Astrocyte (in vitro differentiated cells and primary cell): ENCODE results near the gene ARID3B. TPM values are rescaled to one million over a fixed set of nuclear protein-coding genes. Genes with fewer than 3 reads are reported as not detected.
"Not testable (repeated sequence)": the region's sequence is repeated elsewhere in the genome, so short reads cannot be mapped to it uniquely, and the experiment has no call there.

Source experiments
- DNase-seq: peaks from one replicate; pipeline ENCODE4 v3.0.0-alpha.2; 2010; ENCODE audit warnings: low read depth
- FAIRE-seq: peaks from 2 replicates; lab custom pipeline; 2011; peaks lifted over from hg19 to GRCh38; lab: Jason Lieb, UNC
- H2AFZ ChIP-seq: 2 replicates; pipeline ENCODE4 v1.6.0; 2012; ENCODE audit warnings: low read depth, low read length, inconsistent platforms
- H3K27ac ChIP-seq: 2 replicates; pipeline ENCODE4 v1.5.1; 2011; ENCODE audit warnings: low read depth, low read length, inconsistent platforms
- H3K27me3 ChIP-seq: 2 replicates; pipeline ENCODE4 v1.6.0; 2011; ENCODE audit warnings: low read length, inconsistent platforms; ENCODE audit not compliant: insufficient read depth
- H3K36me3 ChIP-seq: 2 replicates; pipeline ENCODE4 v1.5.1; 2011; ENCODE audit warnings: low read length, inconsistent platforms; ENCODE audit not compliant: insufficient read depth
- H3K4me1 ChIP-seq: 2 replicates; pipeline ENCODE4 v1.5.1; 2011; ENCODE audit warnings: low read length, inconsistent platforms; ENCODE audit not compliant: insufficient read depth
- H3K4me2 ChIP-seq: 2 replicates; pipeline ENCODE4 v1.6.0; 2012; ENCODE audit warnings: low read length, inconsistent platforms
- H3K4me3 ChIP-seq: 2 replicates; pipeline ENCODE4 v1.5.1; 2011; ENCODE audit warnings: low read depth, mild to moderate bottlenecking, low read length, inconsistent platforms; ENCODE audit not compliant: insufficient read depth
- H3K79me2 ChIP-seq: 2 replicates; pipeline ENCODE4 v1.6.0; 2012; ENCODE audit warnings: mild to moderate bottlenecking, low read length, inconsistent platforms; ENCODE audit not compliant: insufficient read depth
- H3K9ac ChIP-seq: 2 replicates; pipeline ENCODE4 v1.6.0; 2012; ENCODE audit warnings: mild to moderate bottlenecking, low read length, inconsistent platforms
- H3K9me3 ChIP-seq: 2 replicates; pipeline ENCODE4 v1.5.1; 2012; ENCODE audit warnings: low read depth, mild to moderate bottlenecking, low read length, inconsistent platforms; ENCODE audit not compliant: insufficient read depth
- H4K20me1 ChIP-seq: 2 replicates; pipeline ENCODE4 v1.6.0; 2012; ENCODE audit warnings: low read length, inconsistent platforms; ENCODE audit not compliant: insufficient read depth
- H3K27ac Mint-ChIP-seq: one replicate; pipeline ENCODE4 v1.8.0; 2021; ENCODE audit warnings: mild to moderate bottlenecking, mixed read lengths; ENCODE audit not compliant: unreplicated experiment
- H3K27me3 Mint-ChIP-seq: one replicate; pipeline ENCODE4 v1.8.0; 2021; ENCODE audit warnings: low read depth, mixed read lengths; ENCODE audit not compliant: unreplicated experiment
- H3K36me3 Mint-ChIP-seq: one replicate; pipeline ENCODE4 v1.8.0; 2021; ENCODE audit warnings: low read depth, mixed read lengths; ENCODE audit not compliant: unreplicated experiment
- H3K4me1 Mint-ChIP-seq: one replicate; pipeline ENCODE4 v1.8.0; 2021; ENCODE audit warnings: low read depth, mixed read lengths; ENCODE audit not compliant: unreplicated experiment
- H3K4me3 Mint-ChIP-seq: one replicate; pipeline ENCODE4 v1.8.0; 2021; ENCODE audit warnings: mild to moderate bottlenecking, moderate library complexity, mixed read lengths; ENCODE audit not compliant: unreplicated experiment
- H3K9me3 Mint-ChIP-seq: one replicate; pipeline ENCODE4 v1.8.0; 2021; ENCODE audit warnings: mild to moderate bottlenecking, mixed read lengths; ENCODE audit not compliant: unreplicated experiment
- EZH2 ChIP-seq: IDR thresholded peaks from 2 replicates; pipeline ENCODE4 v1.6.1; 2012; ENCODE audit warnings: mild to moderate bottlenecking, low read length, inconsistent platforms; ENCODE audit not compliant: insufficient read depth
- total RNA-seq: library from RNA; stranded (reverse); gene quantifications from 2 replicates; pipeline ENCODE4 v1.2.1, GENCODE V29; 2021
- TF ChIP-seq, protein P1 (sequence below): IDR thresholded peaks from 2 replicates; pipeline ENCODE4 v1.5.1; 2011; ENCODE audit warnings: low read depth, mild to moderate bottlenecking, inconsistent platforms, low read length, moderate library complexity; ENCODE audit not compliant: insufficient read depth

The ARID3B gene
- total RNA-seq, 1 donor from 2014 or later: 18.5 TPM

DNA sequence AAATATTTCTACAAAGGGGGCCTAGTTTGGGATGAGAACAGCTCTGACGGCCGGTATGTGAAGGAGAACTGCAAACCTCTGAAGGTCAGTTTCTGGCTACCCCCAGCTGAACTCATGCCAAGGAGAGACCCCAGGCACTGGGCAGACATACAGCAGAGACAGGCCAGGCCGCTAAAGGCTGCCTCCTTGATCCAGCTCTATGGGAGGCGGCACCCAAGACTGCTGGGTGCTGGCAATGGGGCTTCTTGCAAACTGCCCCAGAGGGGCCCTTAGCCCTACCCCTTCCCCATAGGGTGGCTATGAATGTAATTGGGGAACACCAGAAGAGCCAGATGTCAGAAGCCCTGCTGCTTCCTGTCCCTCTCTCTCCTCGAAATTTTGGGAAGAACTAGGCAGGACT is 87.9 kb downstream of the ARID3B start:
- Histone ChIP-seq H2AFZ (no peak overlapping the region), H3K27me3 (no peaks in the 10 kb centered on the region), H3K4me1 (no peaks in the 10 kb centered on the region), H3K4me2 (no peak overlapping the region), H3K79me2 (peaks cover 7% of the 10 kb centered on the region), H3K36me3 (peaks cover 52% of the 10 kb centered on the region), H3K9me3 (no peaks in the 10 kb centered on the region), H4K20me1 (peaks cover 91% of the 10 kb centered on the region), H3K9ac (no peak overlapping the region), H3K4me3 (no peak overlapping the region), H3K27ac (no peak overlapping the region)
- Mint-ChIP-seq H3K27me3 (no peaks in the 10 kb centered on the region), H3K4me1 (no peaks in the 10 kb centered on the region), H3K9me3 (no peaks in the 10 kb centered on the region), H3K4me3 (no peak overlapping the region), H3K36me3 (peaks cover 25% of the 10 kb centered on the region), H3K27ac (no peak overlapping the region)
- DNase-seq (no peak), FAIRE-seq (no peak)
- TF ChIP-seq, protein P1, sequence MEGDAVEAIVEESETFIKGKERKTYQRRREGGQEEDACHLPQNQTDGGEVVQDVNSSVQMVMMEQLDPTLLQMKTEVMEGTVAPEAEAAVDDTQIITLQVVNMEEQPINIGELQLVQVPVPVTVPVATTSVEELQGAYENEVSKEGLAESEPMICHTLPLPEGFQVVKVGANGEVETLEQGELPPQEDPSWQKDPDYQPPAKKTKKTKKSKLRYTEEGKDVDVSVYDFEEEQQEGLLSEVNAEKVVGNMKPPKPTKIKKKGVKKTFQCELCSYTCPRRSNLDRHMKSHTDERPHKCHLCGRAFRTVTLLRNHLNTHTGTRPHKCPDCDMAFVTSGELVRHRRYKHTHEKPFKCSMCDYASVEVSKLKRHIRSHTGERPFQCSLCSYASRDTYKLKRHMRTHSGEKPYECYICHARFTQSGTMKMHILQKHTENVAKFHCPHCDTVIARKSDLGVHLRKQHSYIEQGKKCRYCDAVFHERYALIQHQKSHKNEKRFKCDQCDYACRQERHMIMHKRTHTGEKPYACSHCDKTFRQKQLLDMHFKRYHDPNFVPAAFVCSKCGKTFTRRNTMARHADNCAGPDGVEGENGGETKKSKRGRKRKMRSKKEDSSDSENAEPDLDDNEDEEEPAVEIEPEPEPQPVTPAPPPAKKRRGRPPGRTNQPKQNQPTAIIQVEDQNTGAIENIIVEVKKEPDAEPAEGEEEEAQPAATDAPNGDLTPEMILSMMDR: no peak
- TF ChIP-seq EZH2: no peak

DNA sequence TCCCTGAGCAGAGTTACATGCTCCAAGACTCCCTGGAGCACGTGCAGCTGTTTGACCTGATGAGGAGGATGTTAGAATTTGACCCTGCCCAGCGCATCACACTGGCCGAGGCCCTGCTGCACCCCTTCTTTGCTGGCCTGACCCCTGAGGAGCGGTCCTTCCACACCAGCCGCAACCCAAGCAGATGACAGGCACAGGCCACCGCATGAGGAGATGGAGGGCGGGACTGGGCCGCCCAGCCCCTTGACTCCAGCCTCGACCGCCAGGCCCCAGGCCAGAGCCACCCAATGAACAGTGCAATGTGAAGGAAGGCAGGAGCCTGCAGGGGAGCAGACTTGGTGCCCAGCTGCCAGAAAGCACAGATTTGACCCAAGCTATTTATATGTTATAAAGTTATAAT is 88.7 kb downstream of the ARID3B start:
- H3K4me3 Mint-ChIP-seq, H3K4me2 ChIP-seq, H3K4me1 Mint-ChIP-seq, DNase-seq, H3K9me3 ChIP-seq, H2AFZ ChIP-seq, H3K27me3 Mint-ChIP-seq, H3K9ac ChIP-seq, FAIRE-seq, H3K27me3 ChIP-seq, H3K4me3 ChIP-seq, H3K4me1 ChIP-seq, H3K9me3 Mint-ChIP-seq, H3K27ac ChIP-seq, H3K79me2 ChIP-seq: not testable (repeated sequence)
- Histone ChIP-seq H4K20me1 (peaks cover 91% of the 10 kb centered on the region), H3K36me3 (peaks cover 48% of the 10 kb centered on the region)
- H3K27ac Mint-ChIP-seq: peak overlapping the region; percentile 41
- H3K36me3 Mint-ChIP-seq: peaks cover 21% of the 10 kb centered on the region

DNA sequence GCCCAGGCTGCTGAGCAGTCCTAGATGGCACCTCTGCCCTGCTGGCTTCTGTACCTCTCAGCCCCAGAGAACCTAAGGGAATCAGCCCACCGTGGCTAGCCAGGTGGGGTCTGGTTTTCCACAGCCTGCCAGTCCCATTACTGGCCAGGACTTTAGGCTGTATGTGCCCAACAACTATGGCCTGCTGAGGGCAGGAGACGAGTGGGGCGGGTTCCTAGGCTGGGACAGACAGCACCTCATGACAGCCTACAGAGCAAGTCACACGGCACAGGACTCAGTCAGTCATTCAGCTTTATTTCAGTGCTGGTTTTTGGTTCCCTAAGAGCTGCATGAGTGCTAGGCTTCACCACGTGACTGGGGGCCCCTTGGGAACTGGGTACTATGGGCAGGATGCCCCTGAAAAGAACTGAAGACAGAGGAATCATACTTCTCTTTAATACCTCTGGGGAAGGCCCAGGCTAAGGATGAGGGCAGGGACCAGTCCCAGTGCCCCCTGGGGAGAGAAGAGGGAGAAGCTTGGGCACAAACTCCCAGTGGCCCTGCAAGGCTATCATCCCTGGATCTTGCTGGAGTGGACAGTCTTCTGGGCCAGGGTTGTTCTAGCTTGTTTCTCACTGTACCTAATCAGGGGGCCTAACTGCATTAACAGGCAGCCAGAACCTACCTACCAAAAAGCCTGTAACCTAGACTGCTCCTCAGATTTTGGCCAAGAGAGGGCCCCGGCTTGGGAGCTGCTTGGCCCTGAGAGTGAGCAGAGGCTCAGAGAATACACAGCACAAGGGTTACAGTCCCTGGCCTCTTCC is 89.5 kb downstream of the ARID3B start:
- Histone ChIP-seq H2AFZ (no peak overlapping the region), H3K36me3 (peaks cover 45% of the 10 kb centered on the region), H3K9me3 (no peaks in the 10 kb centered on the region), H3K4me2 (no peak overlapping the region), H3K27ac (no peak overlapping the region), H3K79me2 (peaks cover 5% of the 10 kb centered on the region), H3K4me1 (no peaks in the 10 kb centered on the region), H3K9ac (no peak overlapping the region), H3K4me3 (no peak overlapping the region), H3K27me3 (no peaks in the 10 kb centered on the region), H4K20me1 (peaks cover 91% of the 10 kb centered on the region)
- FAIRE-seq: no peak
- TF ChIP-seq, protein P1: no peak
- no peak for TF ChIP-seq EZH2
- Mint-ChIP-seq H3K9me3 (no peaks in the 10 kb centered on the region), H3K4me3 (no peak overlapping the region), H3K4me1 (no peaks in the 10 kb centered on the region), H3K27me3 (no peaks in the 10 kb centered on the region), H3K36me3 (peaks cover 16% of the 10 kb centered on the region), H3K27ac (no peak overlapping the region)
- no peak for DNase-seq
